ENCODE data around the gene MRPL55. TPM values are rescaled to one million over a fixed set of nuclear protein-coding genes. Genes with fewer than 3 reads are reported as not detected.

MRPL55 gene
- total RNA-seq, 1 donor from 2014 or later: 47.5 TPM

DNA sequence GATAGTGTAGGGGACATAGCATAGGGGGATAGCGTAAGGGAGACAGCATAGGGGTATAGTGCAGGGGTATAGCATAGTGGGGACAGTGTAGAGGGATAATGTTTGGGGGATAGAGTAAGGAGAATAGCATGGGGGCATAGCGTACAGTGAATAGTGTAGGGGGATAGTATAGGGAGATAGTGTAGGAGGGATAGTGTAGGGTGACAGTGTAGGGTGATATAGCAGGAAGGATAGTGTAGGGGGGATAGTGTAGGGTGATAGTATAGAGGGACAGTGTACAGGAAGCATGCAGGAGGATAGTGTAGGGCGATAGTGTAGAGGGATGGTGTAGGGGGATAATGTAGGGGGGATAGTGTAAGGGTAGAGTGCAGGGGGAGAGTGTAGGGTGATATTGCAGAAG lies 38.2 kb downstream of the MRPL55 start:
- Mint-ChIP-seq H3K27me3 (ENCODE audit: unreplicated experiment) (peaks cover 13% of the 10 kb centered on the region), H3K27ac (ENCODE audit: unreplicated experiment) (no peak overlapping the region), H3K4me1 (ENCODE audit: unreplicated experiment) (no peaks in the 10 kb centered on the region), H3K36me3 (ENCODE audit: low read depth, unreplicated experiment) (no peaks in the 10 kb centered on the region), H3K9me3 (ENCODE audit: unreplicated experiment) (no peaks in the 10 kb centered on the region), H3K4me3 (ENCODE audit: unreplicated experiment) (no peak overlapping the region)
- TF ChIP-seq, protein P1, sequence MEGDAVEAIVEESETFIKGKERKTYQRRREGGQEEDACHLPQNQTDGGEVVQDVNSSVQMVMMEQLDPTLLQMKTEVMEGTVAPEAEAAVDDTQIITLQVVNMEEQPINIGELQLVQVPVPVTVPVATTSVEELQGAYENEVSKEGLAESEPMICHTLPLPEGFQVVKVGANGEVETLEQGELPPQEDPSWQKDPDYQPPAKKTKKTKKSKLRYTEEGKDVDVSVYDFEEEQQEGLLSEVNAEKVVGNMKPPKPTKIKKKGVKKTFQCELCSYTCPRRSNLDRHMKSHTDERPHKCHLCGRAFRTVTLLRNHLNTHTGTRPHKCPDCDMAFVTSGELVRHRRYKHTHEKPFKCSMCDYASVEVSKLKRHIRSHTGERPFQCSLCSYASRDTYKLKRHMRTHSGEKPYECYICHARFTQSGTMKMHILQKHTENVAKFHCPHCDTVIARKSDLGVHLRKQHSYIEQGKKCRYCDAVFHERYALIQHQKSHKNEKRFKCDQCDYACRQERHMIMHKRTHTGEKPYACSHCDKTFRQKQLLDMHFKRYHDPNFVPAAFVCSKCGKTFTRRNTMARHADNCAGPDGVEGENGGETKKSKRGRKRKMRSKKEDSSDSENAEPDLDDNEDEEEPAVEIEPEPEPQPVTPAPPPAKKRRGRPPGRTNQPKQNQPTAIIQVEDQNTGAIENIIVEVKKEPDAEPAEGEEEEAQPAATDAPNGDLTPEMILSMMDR (IDR thresholded peaks at IDR 0.05; ENCODE audit: unreplicated experiment): no peak
- DNase-seq (ENCODE audit: low spot score): no peak

DNA sequence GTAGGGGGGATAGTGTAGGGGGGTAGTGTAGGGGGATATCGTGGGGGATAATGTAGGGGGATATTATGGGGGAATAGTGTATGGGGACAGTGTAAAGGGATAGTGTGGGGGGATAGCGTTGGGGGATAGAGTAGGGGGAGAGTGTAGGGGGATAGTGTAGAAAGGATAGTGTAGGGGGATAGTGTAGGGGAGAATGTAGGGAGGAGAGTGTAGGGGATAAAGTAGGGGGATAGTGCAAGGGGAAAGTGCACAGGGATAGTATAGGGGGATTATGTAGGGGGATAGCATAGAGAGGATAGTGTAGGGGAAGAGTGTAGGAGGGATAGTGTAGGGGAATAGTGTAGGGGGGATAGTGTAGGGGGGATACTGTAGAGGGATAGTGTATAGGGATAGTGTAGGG lies 38.9 kb downstream of the MRPL55 start:
- no peaks in the 10 kb centered on the region for H3K4me1 Mint-ChIP-seq (ENCODE audit: unreplicated experiment)
- no peak for DNase-seq (ENCODE audit: low spot score)
- no peak overlapping the region for H3K27ac Mint-ChIP-seq (ENCODE audit: unreplicated experiment)
- TF ChIP-seq, protein P1 (IDR thresholded peaks at IDR 0.05; ENCODE audit: unreplicated experiment): no peak
- H3K27me3 Mint-ChIP-seq (ENCODE audit: unreplicated experiment): peaks cover 13% of the 10 kb centered on the region
- H3K4me3 Mint-ChIP-seq (ENCODE audit: unreplicated experiment): no peak overlapping the region
- H3K9me3 Mint-ChIP-seq (ENCODE audit: unreplicated experiment): no peaks in the 10 kb centered on the region
- H3K36me3 Mint-ChIP-seq (ENCODE audit: low read depth, unreplicated experiment): no peaks in the 10 kb centered on the region

DNA sequence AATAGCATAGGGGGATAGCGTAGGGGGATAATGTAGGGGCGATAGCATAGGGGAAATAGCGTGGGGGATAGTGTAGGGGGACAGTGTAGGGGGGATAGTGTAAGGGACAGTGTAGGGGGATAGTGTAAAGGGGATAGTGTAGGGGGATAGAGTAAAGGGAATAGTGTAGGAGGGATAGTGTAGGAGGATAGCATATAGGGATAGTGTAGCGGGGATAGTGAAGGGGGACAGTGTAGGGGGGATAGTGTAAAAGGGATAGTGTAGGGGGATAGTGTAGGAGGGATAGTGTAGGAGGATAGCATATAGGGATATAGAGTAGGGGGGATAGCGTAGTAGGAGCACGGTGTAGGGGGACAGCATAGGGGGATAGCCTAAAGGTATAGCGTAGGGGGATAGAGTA lies 40.7 kb downstream of the MRPL55 start:
- TF ChIP-seq, protein P1 (IDR thresholded peaks at IDR 0.05; ENCODE audit: unreplicated experiment): no peak
- Mint-ChIP-seq H3K4me1 (ENCODE audit: unreplicated experiment) (no peaks in the 10 kb centered on the region), H3K9me3 (ENCODE audit: unreplicated experiment) (no peaks in the 10 kb centered on the region), H3K36me3 (ENCODE audit: low read depth, unreplicated experiment) (no peaks in the 10 kb centered on the region), H3K4me3 (ENCODE audit: unreplicated experiment) (no peak overlapping the region), H3K27ac (ENCODE audit: unreplicated experiment) (no peak overlapping the region), H3K27me3 (ENCODE audit: unreplicated experiment) (peaks cover 11% of the 10 kb centered on the region)
- no peak for DNase-seq (ENCODE audit: low spot score)

DNA sequence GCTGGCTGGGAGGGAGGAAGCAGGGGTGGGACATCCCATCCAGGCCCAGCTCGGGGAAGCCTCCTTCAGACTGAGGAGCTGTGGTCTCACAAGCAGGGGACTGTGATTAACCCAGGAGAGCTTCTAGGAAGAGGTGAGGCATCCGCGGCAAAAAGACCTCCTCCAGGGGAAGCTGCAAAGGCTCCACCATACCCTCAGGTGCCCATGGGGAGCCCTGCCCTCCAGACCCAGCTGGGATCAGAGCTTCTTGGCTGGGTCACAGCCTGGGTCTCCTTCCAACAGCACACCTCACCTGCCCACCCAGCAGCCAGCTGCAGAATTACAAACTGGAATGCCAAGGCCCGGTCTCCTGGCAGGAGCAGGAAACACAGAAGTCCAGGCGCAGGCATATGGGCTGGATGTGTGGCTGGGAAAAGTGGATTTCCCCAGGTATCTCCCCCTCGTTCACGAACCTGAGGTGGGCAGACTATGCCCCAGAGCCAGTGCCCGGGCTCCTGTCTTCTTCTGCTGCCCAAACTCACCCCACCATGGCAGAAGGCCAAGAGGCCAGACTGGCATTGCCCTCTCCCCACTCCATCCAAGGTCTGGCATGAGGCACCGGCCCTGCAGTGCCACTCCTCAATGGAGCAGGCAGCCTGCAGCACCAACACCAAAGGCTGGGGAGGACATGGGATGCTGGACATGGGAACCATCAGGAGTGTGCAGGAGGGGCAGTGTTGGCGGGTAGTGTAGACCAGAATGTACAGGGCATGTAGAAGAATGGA lies 42.0 kb downstream of the MRPL55 start:
- Mint-ChIP-seq H3K36me3 (ENCODE audit: low read depth, unreplicated experiment) (no peaks in the 10 kb centered on the region), H3K4me1 (ENCODE audit: unreplicated experiment) (no peaks in the 10 kb centered on the region), H3K27me3 (ENCODE audit: unreplicated experiment) (peaks cover 15% of the 10 kb centered on the region), H3K27ac (ENCODE audit: unreplicated experiment) (no peak overlapping the region), H3K4me3 (ENCODE audit: unreplicated experiment) (no peak overlapping the region), H3K9me3 (ENCODE audit: unreplicated experiment) (no peaks in the 10 kb centered on the region)
- TF ChIP-seq, protein P1 (IDR thresholded peaks at IDR 0.05; ENCODE audit: unreplicated experiment): no peak
- no peak for DNase-seq (ENCODE audit: low spot score)

DNA sequence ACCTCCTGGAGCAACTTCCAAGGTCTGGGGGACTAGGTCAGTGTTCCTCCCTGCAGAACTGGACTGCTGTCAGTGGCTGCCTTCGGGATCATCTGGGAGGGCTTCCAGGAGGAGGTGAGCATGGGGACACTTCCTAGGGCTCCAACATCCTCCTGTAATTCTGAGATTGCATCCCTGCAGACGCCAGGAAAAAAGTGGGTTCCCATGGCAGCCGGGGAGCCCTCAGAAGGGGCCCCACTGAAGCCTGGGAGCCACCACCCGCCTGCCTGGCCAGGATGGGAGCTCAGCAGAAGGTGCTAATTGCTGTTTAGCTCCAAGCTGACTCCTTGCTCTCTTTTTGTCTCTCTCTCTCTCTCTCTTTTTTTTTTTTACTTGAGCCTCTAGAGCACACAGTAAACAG lies 42.7 kb downstream of the MRPL55 start:
- H3K9me3 Mint-ChIP-seq (ENCODE audit: unreplicated experiment): no peaks in the 10 kb centered on the region
- peaks cover 15% of the 10 kb centered on the region for H3K27me3 Mint-ChIP-seq (ENCODE audit: unreplicated experiment)
- TF ChIP-seq, protein P1 (IDR thresholded peaks at IDR 0.05; ENCODE audit: unreplicated experiment): no peak
- no peaks in the 10 kb centered on the region for H3K36me3 Mint-ChIP-seq (ENCODE audit: low read depth, unreplicated experiment)
- no peak for DNase-seq (ENCODE audit: low spot score)
- no peaks in the 10 kb centered on the region for H3K4me1 Mint-ChIP-seq (ENCODE audit: unreplicated experiment)
- H3K4me3 Mint-ChIP-seq (ENCODE audit: unreplicated experiment): no peak overlapping the region
- no peak overlapping the region for H3K27ac Mint-ChIP-seq (ENCODE audit: unreplicated experiment)

Measured in endothelial cell (in vitro differentiated cells).